Measurements from ENCODE around the gene NEAT1.
A peak's percentile ranks its signal among the peaks of the same experiment; 100 is the strongest.

GRCh38 chr11:65435981-65436411 is 13.4 kb downstream of the NEAT1 start:
- TF ChIP-seq, protein P1, sequence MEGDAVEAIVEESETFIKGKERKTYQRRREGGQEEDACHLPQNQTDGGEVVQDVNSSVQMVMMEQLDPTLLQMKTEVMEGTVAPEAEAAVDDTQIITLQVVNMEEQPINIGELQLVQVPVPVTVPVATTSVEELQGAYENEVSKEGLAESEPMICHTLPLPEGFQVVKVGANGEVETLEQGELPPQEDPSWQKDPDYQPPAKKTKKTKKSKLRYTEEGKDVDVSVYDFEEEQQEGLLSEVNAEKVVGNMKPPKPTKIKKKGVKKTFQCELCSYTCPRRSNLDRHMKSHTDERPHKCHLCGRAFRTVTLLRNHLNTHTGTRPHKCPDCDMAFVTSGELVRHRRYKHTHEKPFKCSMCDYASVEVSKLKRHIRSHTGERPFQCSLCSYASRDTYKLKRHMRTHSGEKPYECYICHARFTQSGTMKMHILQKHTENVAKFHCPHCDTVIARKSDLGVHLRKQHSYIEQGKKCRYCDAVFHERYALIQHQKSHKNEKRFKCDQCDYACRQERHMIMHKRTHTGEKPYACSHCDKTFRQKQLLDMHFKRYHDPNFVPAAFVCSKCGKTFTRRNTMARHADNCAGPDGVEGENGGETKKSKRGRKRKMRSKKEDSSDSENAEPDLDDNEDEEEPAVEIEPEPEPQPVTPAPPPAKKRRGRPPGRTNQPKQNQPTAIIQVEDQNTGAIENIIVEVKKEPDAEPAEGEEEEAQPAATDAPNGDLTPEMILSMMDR (IDR thresholded peaks at IDR 0.05) = no peak
- TF ChIP-seq POLR2AphosphoS5 (IDR thresholded peaks at IDR 0.05) (peak in 1 of 3 donors; percentile 17), POLR2A (IDR thresholded peaks at IDR 0.05) (peak; percentile 47)
